ENCODE measurements around the gene RBM26.

The RBM26 gene

GRCh38 chr13:79423801-79424642 is 18.0 kb upstream of the RBM26 start:
- DNase-seq = no peak

GRCh38 chr13:79423340-79423739 is 17.3 kb upstream of the RBM26 start:
- DNase-seq = no peak

GRCh38 chr13:79419365-79419764 is 13.3 kb upstream of the RBM26 start:
- DNase-seq = no peak

- no peak for DNase-seq
Measured at GRCh38 chr13:79417741-79418140, 11.7 kb upstream of the RBM26 start.

- no peak for DNase-seq
Measured at GRCh38 chr13:79413521-79413920, 7.5 kb upstream of the RBM26 start.

- no peak for DNase-seq
Measured at GRCh38 chr13:79409828-79410227, 3.8 kb upstream of the RBM26 start.

- no peak for DNase-seq
Measured at GRCh38 chr13:79407349-79407979, 1.4 kb upstream of the RBM26 start.

DNA sequence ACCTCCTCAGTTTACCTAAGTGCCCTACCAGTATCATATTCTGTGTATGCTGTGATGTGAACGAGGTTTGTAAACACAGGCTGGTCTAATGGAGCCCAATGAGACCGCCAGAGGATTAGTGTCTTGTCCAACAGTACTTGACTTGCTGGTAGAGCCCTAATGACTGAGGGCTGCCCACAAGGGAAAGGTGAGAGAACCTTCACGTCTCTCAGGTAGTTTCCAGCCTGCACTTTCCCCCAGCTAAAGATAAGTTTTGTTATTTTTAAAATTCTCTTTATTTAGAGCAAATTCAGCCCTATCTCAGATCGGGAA is 498 bp upstream of the RBM26 start:
- no peak for DNase-seq

DNA sequence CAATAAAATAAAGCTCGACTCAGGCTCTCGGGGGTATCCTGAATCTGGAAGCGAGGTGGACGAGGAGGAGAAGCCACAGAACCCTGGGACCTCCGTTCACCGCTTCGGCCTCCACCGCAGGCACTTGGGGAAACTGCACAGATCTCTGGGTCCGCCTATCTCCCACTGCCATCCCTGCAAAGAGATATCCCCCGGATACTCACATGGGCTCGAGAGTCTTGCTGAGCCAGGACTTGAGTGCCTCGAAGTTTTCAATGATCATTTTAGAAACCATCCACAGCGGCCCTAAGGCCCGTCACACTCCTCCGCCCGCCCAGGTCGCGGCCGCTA is 589 bp downstream of the RBM26 start:
- DNase-seq = no peak

- no peak for DNase-seq
Measured at GRCh38 chr13:79404985-79405384, 1.1 kb downstream of the RBM26 start.

- DNase-seq = no peak
Measured at GRCh38 chr13:79404361-79404760, 1.7 kb downstream of the RBM26 start.

- DNase-seq = no peak
Measured at GRCh38 chr13:79403113-79403512, 2.9 kb downstream of the RBM26 start.

DNA sequence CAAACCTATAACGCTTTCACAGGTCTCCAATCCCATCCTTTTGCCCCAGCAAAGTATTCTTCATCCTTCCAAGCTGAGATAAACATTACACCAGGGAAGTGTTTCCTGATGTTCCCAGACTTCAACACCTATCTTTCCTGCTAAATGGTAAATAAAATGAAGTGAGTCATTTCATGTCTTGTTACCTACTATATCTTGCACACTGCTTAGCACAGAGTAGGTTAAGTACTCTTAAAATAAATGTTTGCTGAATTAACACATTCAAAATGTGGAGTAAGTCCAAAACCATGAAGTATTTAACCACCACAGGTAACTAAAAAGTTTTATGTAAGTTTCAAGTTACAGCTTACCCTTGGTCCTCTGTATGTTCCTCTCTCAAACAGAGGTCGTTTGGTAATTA is 3.4 kb downstream of the RBM26 start:
- DNase-seq = no peak

DNA sequence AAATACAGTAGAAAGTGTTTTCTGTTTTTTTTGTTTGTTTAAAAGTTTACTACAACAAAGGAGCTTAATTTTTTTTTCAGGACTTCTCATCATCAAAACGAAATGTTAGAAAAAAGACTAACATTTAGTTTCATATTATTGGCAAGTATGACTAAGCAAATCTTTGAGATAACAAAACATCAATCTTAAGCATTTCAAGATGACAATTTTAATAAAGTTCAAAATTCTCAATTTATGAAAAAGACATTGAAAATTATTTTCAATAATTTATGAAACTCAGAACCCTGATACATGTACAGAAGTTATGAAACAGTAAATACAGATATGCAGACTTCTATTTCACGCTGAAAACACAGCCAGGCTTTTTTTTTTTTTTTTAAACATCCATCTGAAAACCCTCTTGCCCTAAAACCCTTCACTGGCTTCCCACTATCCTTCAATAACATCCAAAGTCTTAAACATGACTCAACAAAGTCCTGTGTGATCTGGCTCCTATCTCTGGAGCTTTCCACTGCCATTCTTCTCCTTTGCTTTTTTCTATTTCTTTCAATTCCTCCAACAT is 3.9 kb downstream of the RBM26 start:
- no peak for DNase-seq

DNA sequence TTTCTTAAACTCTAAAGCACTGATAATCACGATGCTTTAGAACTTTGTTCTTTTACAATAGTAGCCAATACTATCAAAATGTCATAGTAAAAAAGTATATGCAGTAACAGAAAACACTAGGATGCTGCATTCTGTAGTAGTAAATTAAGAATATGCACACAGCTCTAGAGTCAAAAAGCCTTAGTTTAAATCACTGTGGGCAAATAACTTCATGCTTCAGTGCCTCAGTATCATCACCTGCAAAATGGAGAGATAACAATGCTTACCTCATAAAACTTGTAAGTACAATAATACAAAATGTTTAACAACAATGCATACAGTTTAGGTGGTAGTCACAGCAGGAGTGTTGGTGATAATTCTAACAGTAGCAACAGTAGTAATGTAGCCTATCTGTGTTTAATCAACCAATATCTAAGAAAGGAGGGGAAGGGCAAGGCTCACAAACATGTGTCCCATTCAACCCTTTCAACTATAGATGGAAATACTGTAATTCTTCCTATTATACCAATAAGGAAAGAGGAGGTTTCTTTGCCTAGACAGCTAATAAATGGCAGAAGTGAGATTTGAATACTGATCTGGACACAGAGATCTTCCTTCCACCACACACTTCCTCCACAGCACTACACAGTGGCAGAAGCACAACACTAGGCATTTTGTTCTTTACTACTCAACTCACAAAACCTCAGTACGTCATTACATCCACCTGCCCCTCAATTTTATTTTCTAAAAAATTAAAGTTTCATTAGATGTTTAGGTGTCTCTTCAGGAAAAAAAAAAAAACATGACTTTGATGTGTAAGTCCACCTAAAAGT is 4.6 kb downstream of the RBM26 start:
- DNase-seq = no peak

GRCh38 chr13:79398915-79399314 is 7.1 kb downstream of the RBM26 start:
- no peak for DNase-seq

GRCh38 chr13:79398127-79398526 is 7.9 kb downstream of the RBM26 start:
- no peak for DNase-seq

DNA sequence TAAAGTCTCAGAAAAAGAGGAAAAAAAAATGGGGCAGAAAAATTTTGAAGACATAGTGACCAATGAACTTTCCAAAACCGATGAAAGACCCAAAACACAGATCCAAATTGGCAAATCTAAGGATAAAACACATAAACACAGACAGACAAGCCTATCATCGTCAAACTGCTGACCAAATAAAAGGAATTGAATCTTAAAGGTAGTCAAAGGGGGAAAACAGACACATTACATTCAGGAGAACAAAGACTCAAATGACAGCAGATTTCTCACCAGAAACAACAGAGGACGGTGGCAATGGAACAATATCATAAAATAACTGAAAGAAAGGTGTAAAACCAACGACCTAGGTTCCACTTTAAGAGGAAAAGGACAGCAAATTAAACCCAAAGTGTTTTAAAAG is 10.2 kb downstream of the RBM26 start:
- DNase-seq = no peak

- no peak for DNase-seq
Measured at GRCh38 chr13:79393564-79394249, 12.3 kb downstream of the RBM26 start.

- no peak for DNase-seq
Measured at GRCh38 chr13:79392882-79393563, 13.0 kb downstream of the RBM26 start.

DNA sequence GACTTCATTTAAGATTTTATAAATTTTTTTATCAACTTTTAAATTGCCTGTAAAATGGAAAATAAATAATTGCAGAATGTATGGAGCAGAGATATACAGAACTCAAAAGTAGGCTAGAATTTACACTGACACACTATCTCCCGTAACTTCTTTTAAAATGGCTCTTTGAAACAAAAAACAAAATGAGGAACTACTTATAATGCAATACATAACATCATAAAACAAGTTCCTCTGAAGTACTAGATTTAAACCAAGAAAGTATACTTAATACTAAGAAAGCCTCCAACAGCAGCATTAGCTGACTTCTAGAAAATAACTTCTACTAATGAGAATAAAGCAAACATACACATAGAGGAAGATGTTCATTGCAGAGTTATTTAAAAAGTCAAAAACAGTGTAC is 17.0 kb downstream of the RBM26 start:
- DNase-seq = no peak

DNA sequence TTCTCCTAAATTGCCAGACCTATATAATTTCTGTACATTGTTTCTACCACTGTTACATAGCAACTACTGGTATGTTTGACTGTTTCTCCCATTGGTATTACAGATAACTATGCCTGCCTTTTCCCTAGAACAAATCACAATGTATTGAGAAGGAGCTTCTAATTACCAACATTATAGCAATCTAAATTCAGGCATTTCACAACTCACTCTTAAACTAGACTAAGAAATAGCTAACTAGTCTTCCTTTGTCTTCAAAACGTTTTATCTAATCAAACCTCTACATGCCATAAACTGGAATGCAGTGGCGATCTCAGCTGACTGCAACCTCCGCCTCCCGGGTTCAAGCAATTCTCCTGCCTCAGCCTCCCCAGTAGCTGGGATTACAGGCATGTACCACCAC is 18.2 kb downstream of the RBM26 start:
- DNase-seq = no peak
